ENCODE results near the gene MED31. TPM values are rescaled to one million over a fixed set of nuclear protein-coding genes. Genes with fewer than 3 reads are reported as not detected.

MED31 gene
- total and polyA plus RNA-seq, 2 of the 4 experiments (the other 2 are of a cell fraction): 5.6 to 11.6 TPM

DNA sequence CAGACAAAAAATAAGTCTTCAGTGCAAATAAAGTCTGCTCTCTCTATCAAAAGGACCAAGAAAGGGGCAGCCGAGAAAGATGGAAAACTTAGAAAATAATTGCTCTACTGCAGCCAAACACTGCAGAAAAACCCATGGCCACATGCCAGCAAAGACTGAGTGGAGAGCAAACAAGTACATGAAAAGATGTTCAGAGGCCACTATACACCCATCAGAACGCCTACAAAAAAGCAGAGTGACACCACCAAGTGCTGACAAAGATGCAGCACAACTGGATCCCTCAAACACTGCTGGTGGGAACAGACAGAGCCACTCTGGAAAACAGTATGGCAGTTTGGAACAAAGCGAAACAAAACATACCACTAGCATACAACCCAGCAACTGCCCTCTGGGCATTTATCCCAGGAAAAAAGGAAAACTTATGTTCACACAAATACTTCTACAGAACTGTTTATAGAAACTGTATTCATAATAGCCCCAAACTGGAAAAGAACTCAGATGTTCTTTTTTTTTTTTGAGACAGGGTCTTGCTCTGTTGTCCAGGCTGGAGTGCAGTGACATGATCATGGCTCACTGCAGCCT lies 47.6 kb downstream of the MED31 start:
- no peak overlapping the region for H4K8ac ChIP-seq (ENCODE audit: low read depth in 2 of 2, low read length in 2 of 2)
- no peaks in the 10 kb centered on the region; the same call in 1 of the 2 replicates for H3K9me1 ChIP-seq (ENCODE audit: insufficient read depth, low read length)
- peaks cover 39% of the 10 kb centered on the region for H3K36me3 ChIP-seq (ENCODE audit: control insufficient read depth, insufficient read depth, low read length)
- H3K9me3 ChIP-seq (ENCODE audit: control insufficient read depth, insufficient read depth, low read length): no peaks in the 10 kb centered on the region
- dilution Hi-C loops (cut with HindIII; ENCODE audit: low sequenced_read_pairs, unreplicated experiment): no loop called here
- in situ Hi-C loops (cut with MboI; ENCODE audit: low sequenced_read_pairs): no loop called here
- peak overlapping the region; percentile 56; the same call in 1 of the 2 replicates for H3K27ac ChIP-seq (ENCODE audit: insufficient read depth, low read length)
- no peak overlapping the region for H3K4ac ChIP-seq (ENCODE audit: low read depth, low read length)
- H2BK120ac ChIP-seq (ENCODE audit: low read depth, low read length): no peak overlapping the region
- no peak overlapping the region for H3K56ac ChIP-seq (ENCODE audit: extremely low read depth, insufficient read depth, low read length)
- H3K9ac ChIP-seq (ENCODE audit: low read depth, low read length): no peak overlapping the region
- ChIA-PET POLR2A (ENCODE audit: unreplicated experiment) (no interaction called here), CTCF (no interaction called here)
- H2AK5ac ChIP-seq (ENCODE audit: low read depth, low read length): no peak overlapping the region
- BruUV-seq (replicated peaks): no TSS peak
- no peak overlapping the region for H3K14ac ChIP-seq (replicated peaks; ENCODE audit: low read depth, low read length)
- H3K27me3 ChIP-seq (ENCODE audit: control insufficient read depth, insufficient read depth, low read length): no peaks in the 10 kb centered on the region
- H2AFZ ChIP-seq (replicated peaks; ENCODE audit: low read length, poor library complexity): no peak overlapping the region
- no peak overlapping the region; the same call in 1 of the 2 replicates for H3K23ac ChIP-seq (ENCODE audit: low read depth, low read length)
- H4K91ac ChIP-seq (ENCODE audit: insufficient read depth, low read depth, low read length): no peak overlapping the region
- peak; percentile 82 for ATAC-seq (ENCODE audit: low read depth)
- TF ChIP-seq, protein P1, sequence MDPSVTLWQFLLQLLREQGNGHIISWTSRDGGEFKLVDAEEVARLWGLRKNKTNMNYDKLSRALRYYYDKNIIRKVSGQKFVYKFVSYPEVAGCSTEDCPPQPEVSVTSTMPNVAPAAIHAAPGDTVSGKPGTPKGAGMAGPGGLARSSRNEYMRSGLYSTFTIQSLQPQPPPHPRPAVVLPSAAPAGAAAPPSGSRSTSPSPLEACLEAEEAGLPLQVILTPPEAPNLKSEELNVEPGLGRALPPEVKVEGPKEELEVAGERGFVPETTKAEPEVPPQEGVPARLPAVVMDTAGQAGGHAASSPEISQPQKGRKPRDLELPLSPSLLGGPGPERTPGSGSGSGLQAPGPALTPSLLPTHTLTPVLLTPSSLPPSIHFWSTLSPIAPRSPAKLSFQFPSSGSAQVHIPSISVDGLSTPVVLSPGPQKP (IDR thresholded peaks at IDR 0.05; ENCODE audit: borderline replicate concordance, low read depth, low read length): no peak
- TF ChIP-seq RCOR1 (IDR thresholded peaks at IDR 0.05; ENCODE audit: insufficient replicate concordance, low read length) (no peak), MAFK (IDR thresholded peaks at IDR 0.05; ENCODE audit: low read depth, low read length) (no peak), FOS (IDR thresholded peaks at IDR 0.05; ENCODE audit: low read depth, low read length) (no peak), USF2 (IDR thresholded peaks at IDR 0.05; ENCODE audit: low read depth, low read length) (no peak), NFE2L2 (IDR thresholded peaks at IDR 0.05; ENCODE audit: low read depth, low read length) (no peak), CEBPB (IDR thresholded peaks at IDR 0.05; ENCODE audit: low read depth, low read length) (no peak), MAZ (IDR thresholded peaks at IDR 0.05; ENCODE audit: borderline replicate concordance, low read depth, low read length) (no peak), POLR2A (IDR thresholded peaks at IDR 0.05; ENCODE audit: low read depth, low read length) (no peak), RAD21 (IDR thresholded peaks at IDR 0.05; ENCODE audit: low read length) (no peak), SMC3 (IDR thresholded peaks at IDR 0.05; ENCODE audit: low read depth, low read length) (no peak), MXI1 (IDR thresholded peaks at IDR 0.05; ENCODE audit: borderline replicate concordance, low read depth, low read length) (no peak), BHLHE40 (IDR thresholded peaks at IDR 0.05; ENCODE audit: low read depth, low read length) (no peak), RFX5 (IDR thresholded peaks at IDR 0.05; ENCODE audit: low read depth, low read length) (no peak), CHD1 (IDR thresholded peaks at IDR 0.05; ENCODE audit: low read depth, low read length) (no peak)
- TF ChIP-seq, protein P2, sequence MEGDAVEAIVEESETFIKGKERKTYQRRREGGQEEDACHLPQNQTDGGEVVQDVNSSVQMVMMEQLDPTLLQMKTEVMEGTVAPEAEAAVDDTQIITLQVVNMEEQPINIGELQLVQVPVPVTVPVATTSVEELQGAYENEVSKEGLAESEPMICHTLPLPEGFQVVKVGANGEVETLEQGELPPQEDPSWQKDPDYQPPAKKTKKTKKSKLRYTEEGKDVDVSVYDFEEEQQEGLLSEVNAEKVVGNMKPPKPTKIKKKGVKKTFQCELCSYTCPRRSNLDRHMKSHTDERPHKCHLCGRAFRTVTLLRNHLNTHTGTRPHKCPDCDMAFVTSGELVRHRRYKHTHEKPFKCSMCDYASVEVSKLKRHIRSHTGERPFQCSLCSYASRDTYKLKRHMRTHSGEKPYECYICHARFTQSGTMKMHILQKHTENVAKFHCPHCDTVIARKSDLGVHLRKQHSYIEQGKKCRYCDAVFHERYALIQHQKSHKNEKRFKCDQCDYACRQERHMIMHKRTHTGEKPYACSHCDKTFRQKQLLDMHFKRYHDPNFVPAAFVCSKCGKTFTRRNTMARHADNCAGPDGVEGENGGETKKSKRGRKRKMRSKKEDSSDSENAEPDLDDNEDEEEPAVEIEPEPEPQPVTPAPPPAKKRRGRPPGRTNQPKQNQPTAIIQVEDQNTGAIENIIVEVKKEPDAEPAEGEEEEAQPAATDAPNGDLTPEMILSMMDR (conservative IDR thresholded peaks at IDR 0.05; ENCODE audit: low read depth, low read length): no peak
- peak overlapping the region; percentile 18; the same call in 1 of the 2 replicates for H3K4me2 ChIP-seq (ENCODE audit: low read depth, low read length)
- H2BK15ac ChIP-seq (ENCODE audit: low read depth, low read length): no peak overlapping the region
- DNase-seq: peak; percentile 30
- no peaks in the 10 kb centered on the region for H4K20me1 ChIP-seq (ENCODE audit: insufficient read depth, low read length)
- H4K5ac ChIP-seq (ENCODE audit: low read depth, low read length): no peak overlapping the region; the same call in 1 of the 2 replicates
- intact Hi-C loops (cut with micrococcal nuclease): no loop called here
- no peak overlapping the region for H2BK20ac ChIP-seq (ENCODE audit: low read depth, low read length)
- H2AK9ac ChIP-seq (replicated peaks; ENCODE audit: low read depth, low read length, poor library complexity): no peak overlapping the region
- WGBS, 2 experiments (ENCODE audit: extremely low coverage in 2 of 2, insufficient read length in 1 of 2): no CpG with 5 or more reads among the region's 3 CpGs
- no peak overlapping the region for H2BK5ac ChIP-seq (ENCODE audit: low read depth, low read length, poor library complexity, severe bottlenecking)
- peaks cover 1% of the 10 kb centered on the region; the same call in 1 of the 2 replicates for H3K4me1 ChIP-seq (ENCODE audit: control insufficient read depth, insufficient read depth, low read length)
- H3K18ac ChIP-seq (ENCODE audit: low read depth, low read length): no peak overlapping the region
- H3K4me3 ChIP-seq (ENCODE audit: insufficient read depth, low read depth, low read length): no peak overlapping the region
- H3K79me1 ChIP-seq (ENCODE audit: low read depth in 1 of 2, low read length in 2 of 2): peaks cover 16 to 30% of the 10 kb centered on the region in 2 experiments; a peak in 3 of 4 replicates
